Activated CD8-positive, alpha-beta memory T cell treated with anti-CD3 and anti-CD28 coated beads, Interleukin-2, amount 10 ng/mL, durations not matched to agents 7 days and 5 days (primary cell): ENCODE data around the gene ADAMTSL4. TPM values are rescaled to one million over a fixed set of nuclear protein-coding genes. Genes with fewer than 3 reads are reported as not detected.

Source experiments
- ATAC-seq: fragments of 150-1000 bp; cut with Tn5 transposase; one replicate; pipeline ENCODE4 v1.10.0; 2021; ENCODE audit warnings: moderate library complexity
- CTCF ChIA-PET: fragments of 350-600 bp; sonication (Branson Sonifier 250); formaldehyde crosslinking; loops from one replicate; lab custom pipeline; 2021; ENCODE audit warnings: antibody characterized with exemption; lab: Charles Lee
- DNase-seq: peaks from one replicate; pipeline ENCODE4 v3.0.0-alpha.2; 2020
- H3K27ac Mint-ChIP-seq: one replicate; pipeline ENCODE4 v1.8.0; 2021; ENCODE audit warnings: mild to moderate bottlenecking, mixed read lengths
- H3K27me3 Mint-ChIP-seq: one replicate; pipeline ENCODE4 v1.8.0; 2021; ENCODE audit warnings: mixed read lengths
- H3K36me3 Mint-ChIP-seq: one replicate; pipeline ENCODE4 v1.8.0; 2021; ENCODE audit warnings: mild to moderate bottlenecking, mixed read lengths
- H3K4me1 Mint-ChIP-seq: one replicate; pipeline ENCODE4 v1.8.0; 2021; ENCODE audit warnings: mixed read lengths
- H3K4me3 Mint-ChIP-seq: one replicate; pipeline ENCODE4 v1.8.0; 2021; ENCODE audit warnings: mild to moderate bottlenecking, moderate library complexity, mixed read lengths
- H3K9me3 Mint-ChIP-seq: one replicate; pipeline ENCODE4 v1.8.0; 2022; ENCODE audit warnings: low read depth, mixed read lengths
- total RNA-seq, 2 experiments: library from RNA; stranded (reverse); gene quantifications; one replicate each; pipeline ENCODE4 v1.2.3, GENCODE V29; 2021

The ADAMTSL4 gene
- total RNA-seq, 2 experiments from 2014 or later = 0.18 to 0.35 TPM

- Mint-ChIP-seq H3K36me3 (no peaks in the 10 kb centered on the region), H3K4me1 (no peaks in the 10 kb centered on the region), H3K27me3 (peaks cover 2% of the 10 kb centered on the region), H3K27ac (no peak overlapping the region), H3K4me3 (no peak overlapping the region), H3K9me3 (no peaks in the 10 kb centered on the region)
- DNase-seq = no peak
- CTCF ChIA-PET = interaction anchor here (1.3 to 2.6 kb wide), 5 partner anchors 10 to 458 kb away, joined by 3 to 9 read pairs (median 5); no protein-coding TSS in a partner anchor
- no peak for ATAC-seq
Observed at GRCh38 chr1:150537732-150538684, 11.2 kb upstream of the ADAMTSL4 start.

DNA sequence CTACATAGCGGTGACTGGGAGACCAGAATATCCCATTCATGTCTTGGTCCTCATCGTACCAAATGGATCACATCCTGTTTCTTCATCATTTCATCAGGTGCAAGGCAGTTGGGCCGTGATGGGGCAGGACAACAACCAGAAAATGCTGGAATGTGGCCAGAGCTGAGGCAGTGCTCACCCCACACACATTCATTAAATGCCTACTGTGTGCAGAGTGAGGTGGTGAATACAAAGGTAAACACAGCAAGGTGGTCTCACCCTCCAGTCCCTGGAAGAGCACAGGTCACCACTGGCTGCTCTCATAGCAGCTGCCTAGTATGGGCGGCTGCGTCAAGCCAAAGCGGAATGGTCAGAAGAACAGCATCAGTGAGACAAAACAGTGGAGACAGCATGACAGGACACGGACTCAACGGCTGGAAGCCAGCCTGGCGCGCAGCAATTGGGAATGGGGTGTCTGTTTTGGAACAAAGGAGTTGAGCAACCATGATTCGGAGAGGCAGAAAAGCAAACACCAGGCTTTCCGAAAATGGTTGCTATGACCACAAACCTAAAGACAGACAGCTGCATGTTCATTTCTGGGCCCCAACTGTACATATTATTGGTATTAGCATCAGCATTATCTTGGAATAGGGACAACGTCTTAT, 5.6 kb upstream of the ADAMTSL4 start:
- CTCF ChIA-PET = interaction anchor here (1.1 to 1.4 kb wide), 2 partner anchors 11 to 14 kb away, joined by 3 to 7 read pairs; no protein-coding TSS in a partner anchor
- Mint-ChIP-seq H3K27me3 (peaks cover 24% of the 10 kb centered on the region), H3K27ac (no peak overlapping the region), H3K4me1 (peaks cover 3% of the 10 kb centered on the region), H3K9me3 (no peaks in the 10 kb centered on the region), H3K4me3 (no peak overlapping the region), H3K36me3 (no peaks in the 10 kb centered on the region)
- ATAC-seq = no peak
- no peak for DNase-seq

DNA sequence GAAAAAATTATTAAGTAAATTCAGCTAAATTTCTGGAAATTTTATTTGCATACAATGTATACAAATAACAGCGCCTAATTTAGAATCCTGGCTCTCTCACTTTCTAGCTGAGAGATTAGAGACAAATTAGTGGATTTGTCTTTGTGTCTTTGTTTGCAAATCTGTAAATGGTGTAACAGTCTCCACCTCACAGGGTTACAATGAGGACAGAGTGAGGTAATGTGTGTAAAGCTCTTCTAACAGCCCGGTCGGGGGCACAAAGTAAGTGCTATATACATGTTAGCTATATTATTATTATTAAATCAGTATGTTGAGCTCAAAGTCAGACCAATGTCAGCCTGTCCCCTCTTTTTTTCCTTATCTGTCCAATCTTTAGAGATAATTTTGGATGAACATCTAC, 5.0 kb upstream of the ADAMTSL4 start:
- CTCF ChIA-PET = interaction anchor here (1.1 to 1.4 kb wide), 2 partner anchors 12 to 14 kb away, joined by 3 to 7 read pairs; no protein-coding TSS in a partner anchor

GRCh38 chr1:150545486-150546032, 3.6 kb upstream of the ADAMTSL4 start:
- Mint-ChIP-seq H3K4me1 (peaks cover 7% of the 10 kb centered on the region), H3K27ac (no peak overlapping the region), H3K27me3 (peaks cover 33% of the 10 kb centered on the region), H3K9me3 (no peaks in the 10 kb centered on the region), H3K4me3 (no peak overlapping the region), H3K36me3 (no peaks in the 10 kb centered on the region)
- no peak for ATAC-seq
- CTCF ChIA-PET = interaction anchor here (1.0 kb wide), 2 partner anchors 14 to 15 kb away, joined by 3 to 4 read pairs; no protein-coding TSS in a partner anchor
- no peak for DNase-seq

More for the DNA sequence above, 5.0 kb upstream of the ADAMTSL4 start:
- DNase-seq (no peak), ATAC-seq (no peak)
- H3K27ac Mint-ChIP-seq = no peak overlapping the region
- H3K36me3 Mint-ChIP-seq = no peaks in the 10 kb centered on the region
- no peaks in the 10 kb centered on the region for H3K9me3 Mint-ChIP-seq
- H3K27me3 Mint-ChIP-seq = peaks cover 25% of the 10 kb centered on the region
- peaks cover 3% of the 10 kb centered on the region for H3K4me1 Mint-ChIP-seq
- H3K4me3 Mint-ChIP-seq = no peak overlapping the region

- no peak overlapping the region for H3K4me3 Mint-ChIP-seq
- H3K4me1 Mint-ChIP-seq = peaks cover 13% of the 10 kb centered on the region
- CTCF ChIA-PET = interaction anchor here (2.1 to 3.5 kb wide), 2 partner anchors 9 to 13 kb away, joined by 5 to 30 read pairs; no protein-coding TSS in a partner anchor
Observed at GRCh38 chr1:150546294-150546937, 2.8 kb upstream of the ADAMTSL4 start.

DNA sequence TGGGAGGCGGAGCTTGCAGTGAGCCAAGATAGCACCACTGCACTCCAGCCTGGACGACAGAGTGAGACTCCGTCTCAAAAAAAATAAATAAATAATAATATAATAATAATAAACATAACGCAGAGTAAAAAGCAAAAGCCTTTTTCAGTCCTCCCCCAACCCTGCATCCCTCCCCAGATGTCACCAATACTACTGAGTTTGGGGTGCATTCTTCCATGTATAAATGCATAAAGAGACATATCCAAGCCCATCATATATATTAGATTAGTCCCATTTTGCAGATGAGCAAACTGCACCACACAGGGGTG, 930 bp upstream of the ADAMTSL4 start:
- Mint-ChIP-seq H3K4me1 (peaks cover 24% of the 10 kb centered on the region), H3K9me3 (no peaks in the 10 kb centered on the region), H3K36me3 (no peaks in the 10 kb centered on the region), H3K4me3 (peak overlapping the region; percentile 74), H3K27me3 (peaks cover 42% of the 10 kb centered on the region), H3K27ac (no peak overlapping the region)
- no peak for DNase-seq
- CTCF ChIA-PET = interaction anchor here (1.5 to 3.5 kb wide), 4 partner anchors 11 to 73 kb away, joined by 3 to 30 read pairs (median 4); no protein-coding TSS in a partner anchor
- ATAC-seq = no peak

More at GRCh38 chr1:150546294-150546937, 2.8 kb upstream of the ADAMTSL4 start:
- Mint-ChIP-seq H3K36me3 (no peaks in the 10 kb centered on the region), H3K9me3 (no peaks in the 10 kb centered on the region), H3K27ac (no peak overlapping the region), H3K27me3 (peaks cover 42% of the 10 kb centered on the region)
- ATAC-seq = no peak
- DNase-seq = no peak

- H3K4me1 Mint-ChIP-seq = peaks cover 24% of the 10 kb centered on the region
- H3K9me3 Mint-ChIP-seq = no peaks in the 10 kb centered on the region
- H3K36me3 Mint-ChIP-seq = no peaks in the 10 kb centered on the region
- peak overlapping the region; percentile 62 for H3K4me3 Mint-ChIP-seq
- H3K27me3 Mint-ChIP-seq = peaks cover 40% of the 10 kb centered on the region
- H3K27ac Mint-ChIP-seq = no peak overlapping the region
- DNase-seq (no peak), ATAC-seq (no peak)
- CTCF ChIA-PET = interaction anchor here (0.8 to 3.5 kb wide), 6 partner anchors 10 to 294 kb away, joined by 3 to 30 read pairs (median 4); no protein-coding TSS in a partner anchor
Observed at GRCh38 chr1:150549496-150550221, 451 bp downstream of the ADAMTSL4 start.

- no peak for DNase-seq
- no peak overlapping the region for H3K27ac Mint-ChIP-seq
- ATAC-seq = no peak
- H3K36me3 Mint-ChIP-seq = no peaks in the 10 kb centered on the region
- peaks cover 37% of the 10 kb centered on the region for H3K27me3 Mint-ChIP-seq
- no peak overlapping the region for H3K4me3 Mint-ChIP-seq
- CTCF ChIA-PET = interaction anchor here (0.8 to 1.8 kb wide), 6 partner anchors 9 to 35 kb away, joined by 3 to 17 read pairs (median 4); partner anchors contain the start of gene FALEC
- no peaks in the 10 kb centered on the region for H3K9me3 Mint-ChIP-seq
- H3K4me1 Mint-ChIP-seq = peaks cover 24% of the 10 kb centered on the region
Observed at GRCh38 chr1:150550222-150551050, 1.2 kb downstream of the ADAMTSL4 start.

DNA sequence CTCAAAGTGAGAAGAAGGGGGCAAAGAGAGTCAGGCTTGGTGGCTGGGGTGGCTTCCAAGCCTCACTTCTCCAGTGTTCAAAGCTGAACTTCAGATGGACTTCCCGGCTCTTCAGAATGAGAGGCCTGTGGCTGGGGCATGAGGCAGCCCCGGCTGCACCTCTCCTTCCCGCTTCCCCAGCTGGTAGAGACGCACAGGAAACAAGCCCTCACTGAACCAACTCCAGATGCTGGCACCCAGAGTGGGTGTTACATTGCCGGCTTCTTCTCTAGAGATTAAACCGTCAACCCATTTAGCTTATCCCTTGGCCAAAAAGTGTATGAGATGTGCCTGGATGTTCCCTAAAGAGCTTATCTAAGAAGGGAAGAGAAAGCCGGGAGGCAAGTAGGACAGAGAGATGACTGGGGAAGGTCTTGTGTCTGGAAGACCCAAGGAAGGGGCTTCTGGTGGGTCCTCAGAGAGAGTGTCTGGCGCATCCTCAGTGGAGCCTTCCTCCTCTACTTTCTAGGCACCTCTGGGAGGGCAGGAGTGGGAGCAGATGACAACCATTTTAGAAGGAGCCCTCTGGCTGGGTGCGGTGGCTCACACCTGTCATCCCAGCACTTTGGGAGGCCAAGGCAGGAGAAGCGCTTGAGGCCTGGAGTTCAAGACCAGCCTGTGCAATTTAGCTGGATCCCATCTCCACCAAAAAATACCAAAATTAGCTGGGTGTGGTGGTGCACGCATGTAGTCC, 2.0 kb downstream of the ADAMTSL4 start:
- H3K4me1 Mint-ChIP-seq = peaks cover 24% of the 10 kb centered on the region
- no peak overlapping the region for H3K4me3 Mint-ChIP-seq
- DNase-seq (no peak), ATAC-seq (no peak)
- CTCF ChIA-PET = interaction anchor here (0.8 to 1.8 kb wide), 6 partner anchors 8 to 58 kb away, joined by 3 to 17 read pairs (median 4); partner anchors contain the start of gene FALEC
- H3K27ac Mint-ChIP-seq = no peak overlapping the region
- no peaks in the 10 kb centered on the region for H3K9me3 Mint-ChIP-seq
- peaks cover 32% of the 10 kb centered on the region for H3K27me3 Mint-ChIP-seq
- H3K36me3 Mint-ChIP-seq = no peaks in the 10 kb centered on the region

GRCh38 chr1:150551784-150552127, 2.5 kb downstream of the ADAMTSL4 start:
- no peak overlapping the region for H3K27ac Mint-ChIP-seq

More at GRCh38 chr1:150551784-150552127, 2.5 kb downstream of the ADAMTSL4 start:
- H3K36me3 Mint-ChIP-seq = no peaks in the 10 kb centered on the region
- DNase-seq (no peak), ATAC-seq (no peak)
- CTCF ChIA-PET = interaction anchor here (0.8 to 1.8 kb wide), 5 partner anchors 9 to 58 kb away, joined by 3 to 17 read pairs (median 4); partner anchors contain the start of gene FALEC
- peaks cover 27% of the 10 kb centered on the region for H3K27me3 Mint-ChIP-seq
- H3K9me3 Mint-ChIP-seq = no peaks in the 10 kb centered on the region
- no peak overlapping the region for H3K4me3 Mint-ChIP-seq
- peaks cover 24% of the 10 kb centered on the region for H3K4me1 Mint-ChIP-seq
